Measurements from ENCODE around the gene MAP3K20.
"Not testable (repeated sequence)": the region's sequence is repeated elsewhere in the genome, so short reads cannot be mapped to it uniquely, and the experiment has no call there.

Gene MAP3K20

GRCh38 chr2:173119069-173119807 is 43.6 kb downstream of the MAP3K20 start:
- in situ Hi-C loops (cut with MboI; ENCODE audit: low sequenced_read_pairs): no loop called here

GRCh38 chr2:173119944-173120343 is 44.3 kb downstream of the MAP3K20 start:
- in situ Hi-C loops (cut with MboI; ENCODE audit: low sequenced_read_pairs): no loop called here

- in situ Hi-C loops (cut with MboI; ENCODE audit: low sequenced_read_pairs): no loop called here
Observed at GRCh38 chr2:173122936-173123335, 47.3 kb downstream of the MAP3K20 start.

- in situ Hi-C loops (cut with MboI; ENCODE audit: low sequenced_read_pairs): no loop called here
Observed at GRCh38 chr2:173124441-173124840, 48.8 kb downstream of the MAP3K20 start.

GRCh38 chr2:173126819-173127218 is 51.2 kb downstream of the MAP3K20 start:
- in situ Hi-C loops (cut with MboI; ENCODE audit: low sequenced_read_pairs): no loop called here

- in situ Hi-C loops (cut with MboI; ENCODE audit: low sequenced_read_pairs): not testable (repeated sequence)
Observed at GRCh38 chr2:173128132-173128531, 52.5 kb downstream of the MAP3K20 start.

GRCh38 chr2:173130496-173131465 is 55.1 kb downstream of the MAP3K20 start:
- in situ Hi-C loops (cut with MboI; ENCODE audit: low sequenced_read_pairs): no loop called here

- in situ Hi-C loops (cut with MboI; ENCODE audit: low sequenced_read_pairs): no loop called here
Observed at GRCh38 chr2:173132531-173132930, 56.9 kb downstream of the MAP3K20 start.

GRCh38 chr2:173134703-173135102 is 59.1 kb downstream of the MAP3K20 start:
- in situ Hi-C loops (cut with MboI; ENCODE audit: low sequenced_read_pairs): no loop called here

GRCh38 chr2:173136067-173136466 is 60.4 kb downstream of the MAP3K20 start:
- in situ Hi-C loops (cut with MboI; ENCODE audit: low sequenced_read_pairs): no loop called here

GRCh38 chr2:173136599-173136998 is 61.0 kb downstream of the MAP3K20 start:
- in situ Hi-C loops (cut with MboI; ENCODE audit: low sequenced_read_pairs): no loop called here

GRCh38 chr2:173137610-173138009 is 62.0 kb downstream of the MAP3K20 start:
- in situ Hi-C loops (cut with MboI; ENCODE audit: low sequenced_read_pairs): no loop called here

GRCh38 chr2:173138962-173139361 is 63.3 kb downstream of the MAP3K20 start:
- in situ Hi-C loops (cut with MboI; ENCODE audit: low sequenced_read_pairs): no loop called here

GRCh38 chr2:173141666-173142065 is 66.0 kb downstream of the MAP3K20 start:
- in situ Hi-C loops (cut with MboI; ENCODE audit: low sequenced_read_pairs): no loop called here

- in situ Hi-C loops (cut with MboI; ENCODE audit: low sequenced_read_pairs): no loop called here
Observed at GRCh38 chr2:173145454-173145853, 69.8 kb downstream of the MAP3K20 start.

GRCh38 chr2:173146590-173146989 is 70.9 kb downstream of the MAP3K20 start:
- in situ Hi-C loops (cut with MboI; ENCODE audit: low sequenced_read_pairs): no loop called here

GRCh38 chr2:173148520-173148919 is 72.9 kb downstream of the MAP3K20 start:
- in situ Hi-C loops (cut with MboI; ENCODE audit: low sequenced_read_pairs): no loop called here

- in situ Hi-C loops (cut with MboI; ENCODE audit: low sequenced_read_pairs): no loop called here
Observed at GRCh38 chr2:173149491-173149890, 73.8 kb downstream of the MAP3K20 start.

- in situ Hi-C loops (cut with MboI; ENCODE audit: low sequenced_read_pairs): no loop called here
Observed at GRCh38 chr2:173150087-173150486, 74.4 kb downstream of the MAP3K20 start.

GRCh38 chr2:173150963-173151362 is 75.3 kb downstream of the MAP3K20 start:
- in situ Hi-C loops (cut with MboI; ENCODE audit: low sequenced_read_pairs): no loop called here

- in situ Hi-C loops (cut with MboI; ENCODE audit: low sequenced_read_pairs): no loop called here
Observed at GRCh38 chr2:173151671-173152401, 76.2 kb downstream of the MAP3K20 start.
